AG08396 (cell line): ENCODE measurements around the gene GLI3.

ENCODE experiments used
- DNase-seq: peaks from one replicate; pipeline ENCODE4 v3.0.0; 2012; ENCODE audit warnings: low spot score, mixed read lengths

GLI3 gene

DNA sequence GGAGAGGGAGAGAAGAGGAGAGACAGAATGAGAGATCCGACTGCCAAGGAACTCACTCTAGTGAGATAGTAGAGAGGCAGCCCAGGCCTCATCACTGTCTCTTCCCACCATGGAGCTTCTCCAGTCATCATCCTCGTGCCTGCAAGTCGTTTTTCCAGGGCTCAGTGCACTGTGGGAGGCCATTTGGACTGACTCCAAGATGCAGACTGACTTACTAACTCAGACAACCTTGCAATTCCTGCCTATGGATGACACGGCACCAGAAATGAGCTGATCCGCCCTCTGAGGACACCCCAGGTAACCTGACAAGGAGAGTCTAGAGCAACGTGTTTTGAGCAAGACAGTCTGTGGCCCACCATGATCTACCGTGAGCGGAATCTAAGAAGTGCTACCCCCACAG lies 154.9 kb downstream of the GLI3 start:
- DNase-seq: no peak

DNA sequence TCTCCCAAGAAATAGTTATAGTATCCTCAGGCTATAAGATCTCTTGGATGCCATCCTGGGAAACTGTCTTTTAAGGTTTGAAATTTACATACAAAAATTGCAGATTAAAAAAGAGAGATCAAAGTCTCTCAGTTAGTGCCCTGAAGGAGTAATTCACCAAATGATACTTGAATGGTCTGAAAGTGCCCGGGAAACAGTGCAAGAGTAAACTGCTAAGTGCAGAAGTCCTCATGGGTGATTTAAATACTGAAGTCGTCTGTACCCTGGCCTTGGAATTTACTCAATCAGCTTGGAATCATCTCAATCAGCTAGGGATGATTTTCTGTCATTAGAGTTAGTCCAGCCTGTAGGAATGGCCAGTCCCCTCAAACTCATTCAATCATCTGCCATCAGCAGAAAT lies 155.3 kb downstream of the GLI3 start:
- no peak for DNase-seq

DNA sequence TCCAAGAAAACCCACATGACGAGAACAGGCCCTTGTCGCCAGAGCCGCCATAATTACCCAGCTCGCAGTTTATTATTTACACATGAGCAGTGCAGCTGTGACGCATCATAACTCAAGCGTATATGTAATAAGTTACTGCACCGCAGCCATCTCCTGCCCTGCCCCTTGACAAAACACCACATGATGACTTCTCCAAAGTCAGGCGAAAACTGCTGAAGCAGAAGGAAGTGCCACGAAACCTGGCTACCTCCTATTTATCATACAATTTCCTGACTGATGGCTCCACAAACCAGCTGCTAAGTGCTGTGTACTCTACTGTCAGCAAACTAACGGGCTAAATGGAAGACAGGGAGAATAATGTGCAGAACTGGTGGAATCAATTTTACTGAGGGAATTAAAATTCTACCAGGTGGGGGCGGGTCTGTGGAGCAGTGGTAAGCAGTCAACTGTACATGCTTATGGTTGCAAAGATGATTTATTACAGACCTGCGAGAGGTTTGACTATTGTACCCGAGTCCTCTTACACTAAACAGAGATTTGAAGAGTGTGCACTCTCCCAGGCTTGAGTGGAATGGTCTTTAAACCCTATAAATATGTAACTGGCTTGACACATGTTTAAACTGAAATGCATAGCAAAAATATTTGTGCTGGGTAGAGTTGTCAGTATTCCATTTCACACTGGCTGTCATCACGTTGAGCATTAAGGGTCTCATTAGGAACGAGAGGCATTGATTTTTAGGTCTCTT lies 156.0 kb downstream of the GLI3 start:
- DNase-seq: no peak

DNA sequence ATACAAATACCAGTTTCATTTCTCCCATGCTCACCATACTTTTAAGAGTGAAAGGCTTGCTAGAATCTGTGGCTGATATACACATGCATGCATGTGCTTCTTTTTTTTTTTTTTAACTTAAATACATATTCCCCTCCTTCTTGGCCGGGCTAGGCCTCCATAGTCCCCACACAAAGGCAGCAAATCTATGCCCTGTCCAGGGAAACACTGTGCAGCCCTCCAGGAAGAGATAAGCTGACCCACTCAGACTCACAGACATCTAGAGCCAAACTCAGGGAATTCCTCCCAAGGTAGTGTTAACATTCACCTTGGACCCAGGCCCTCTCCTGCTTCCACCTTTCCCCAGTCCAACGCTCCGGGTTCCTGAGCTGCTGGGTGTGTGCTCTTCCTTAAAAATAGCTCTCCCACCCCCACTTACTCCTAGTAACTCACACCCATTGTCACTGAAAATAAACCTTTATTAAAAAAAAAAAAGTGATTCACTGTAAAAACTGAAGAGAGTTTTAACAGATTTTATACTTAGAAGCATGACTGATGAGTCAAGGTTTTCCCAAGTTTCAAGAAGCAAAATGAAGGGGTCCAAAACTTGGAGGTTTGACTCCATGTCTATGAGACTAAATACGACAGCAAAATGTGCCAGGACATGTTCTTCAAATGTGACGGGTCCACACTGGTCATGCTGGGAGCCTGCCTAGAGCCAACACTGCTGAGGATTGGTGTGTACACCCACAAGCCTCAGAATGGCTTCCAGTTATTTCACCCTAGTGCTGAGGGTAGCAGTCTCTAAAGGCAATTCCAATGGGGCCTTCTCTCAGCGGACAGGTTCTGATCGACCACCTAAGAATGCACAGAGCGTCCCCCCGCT lies 159.5 kb downstream of the GLI3 start:
- no peak for DNase-seq

DNA sequence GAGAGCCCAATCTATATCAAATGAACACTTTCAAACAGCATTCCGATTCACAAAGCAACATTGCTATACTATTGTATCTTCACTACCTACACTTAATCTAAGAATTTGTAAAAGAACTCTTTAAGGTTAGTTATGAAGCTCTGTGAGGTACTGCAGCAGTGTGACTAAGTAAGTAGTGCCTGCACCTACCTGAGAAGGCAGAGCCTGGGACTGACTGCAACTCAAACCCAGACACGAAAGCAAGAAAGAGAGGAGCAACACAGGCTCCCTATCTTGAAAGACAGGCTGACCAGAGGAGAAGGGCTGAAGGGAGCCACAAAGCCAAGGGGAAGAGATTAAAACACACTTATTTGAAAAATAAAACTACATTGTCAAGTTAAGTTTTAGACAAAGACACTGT lies 160.1 kb downstream of the GLI3 start:
- DNase-seq: no peak

- no peak for DNase-seq
These were observed 161.6 kb downstream of the GLI3 start for GRCh38 chr7:42075418-42075817.

GRCh38 chr7:42074076-42074475 lies 162.9 kb downstream of the GLI3 start:
- DNase-seq: no peak

DNA sequence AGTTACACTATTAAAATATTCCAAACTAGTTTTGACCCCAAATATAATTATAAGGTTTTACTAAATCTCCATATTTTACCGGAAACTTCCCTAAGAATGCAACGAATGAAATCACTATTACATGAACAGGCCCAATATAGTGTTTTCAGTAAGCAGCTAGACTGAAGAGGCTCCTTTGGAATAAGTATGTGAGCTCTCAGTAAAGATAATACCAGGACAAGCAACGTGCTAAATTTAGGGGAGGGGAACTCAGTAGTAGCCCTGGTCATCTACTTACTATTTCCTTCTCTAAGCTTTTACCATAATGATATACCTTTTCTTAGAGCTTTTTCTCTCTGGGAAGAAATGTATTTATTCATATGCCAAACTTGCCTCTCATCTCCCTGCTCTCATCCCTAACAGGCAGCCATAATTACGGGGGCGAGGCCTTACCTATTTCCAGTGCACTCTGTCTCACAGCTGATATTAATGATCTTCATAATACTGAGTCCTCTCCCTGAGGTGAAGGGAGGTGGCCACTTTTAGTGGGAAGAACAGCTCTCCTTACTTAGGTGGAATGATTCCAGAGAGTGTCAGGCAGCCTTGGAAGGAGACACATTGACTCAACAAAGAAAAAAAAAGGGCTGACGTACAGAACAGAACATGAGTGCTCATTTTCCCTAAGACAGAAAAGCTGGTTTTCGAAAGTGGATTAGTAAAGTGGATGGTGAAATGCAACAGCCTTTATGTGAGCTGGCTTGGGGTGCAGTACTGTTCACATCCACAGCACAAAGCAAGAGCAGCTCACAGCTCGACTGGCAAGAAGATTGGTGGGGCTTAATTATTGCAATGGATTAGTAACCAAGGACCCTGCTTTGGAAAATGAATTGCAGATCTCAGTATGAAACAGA lies 165.4 kb downstream of the GLI3 start:
- DNase-seq: no peak

DNA sequence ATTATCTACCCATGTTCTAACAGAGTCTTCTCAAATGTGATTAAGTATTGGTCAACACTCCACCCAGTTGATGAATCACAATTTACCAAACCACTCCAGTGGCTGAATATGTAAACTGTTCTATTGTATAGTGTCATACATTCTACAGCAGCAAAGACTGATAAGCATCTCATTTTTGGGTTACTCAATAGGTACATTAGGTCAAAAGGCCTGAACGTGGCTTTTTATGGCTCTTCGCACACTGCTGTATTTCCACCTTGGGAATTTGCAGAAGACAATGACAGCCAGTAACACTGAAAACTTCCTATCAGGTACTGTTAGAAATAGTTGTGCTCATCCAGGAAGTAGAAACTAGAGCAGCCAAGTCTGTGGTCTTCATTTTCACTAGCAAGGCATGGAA lies 166.9 kb downstream of the GLI3 start:
- DNase-seq: no peak

- DNase-seq: no peak
These were observed 167.4 kb downstream of the GLI3 start for GRCh38 chr7:42069590-42069989.

- DNase-seq: no peak
These were observed 168.3 kb downstream of the GLI3 start for GRCh38 chr7:42068554-42069280.

GRCh38 chr7:42065942-42066341 lies 171.1 kb downstream of the GLI3 start:
- no peak for DNase-seq

DNA sequence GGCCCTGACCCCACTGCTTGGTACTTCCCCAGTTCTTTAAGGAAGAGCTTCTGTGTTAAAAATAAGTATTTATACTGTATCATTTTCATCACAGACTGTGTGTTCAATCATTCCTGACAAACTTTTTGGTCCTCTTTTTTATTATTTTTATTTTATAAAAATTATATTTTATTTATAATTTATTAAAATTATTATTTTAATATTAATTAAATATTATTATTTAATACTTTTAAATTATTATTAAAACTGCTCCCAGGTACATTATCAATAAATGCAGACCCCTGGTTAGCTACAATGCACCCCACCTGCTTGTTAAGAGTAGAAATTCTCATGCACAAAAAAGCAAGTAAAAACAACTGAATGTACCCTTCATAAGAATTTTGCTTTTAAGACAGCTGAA lies 172.0 kb downstream of the GLI3 start:
- no peak for DNase-seq

DNA sequence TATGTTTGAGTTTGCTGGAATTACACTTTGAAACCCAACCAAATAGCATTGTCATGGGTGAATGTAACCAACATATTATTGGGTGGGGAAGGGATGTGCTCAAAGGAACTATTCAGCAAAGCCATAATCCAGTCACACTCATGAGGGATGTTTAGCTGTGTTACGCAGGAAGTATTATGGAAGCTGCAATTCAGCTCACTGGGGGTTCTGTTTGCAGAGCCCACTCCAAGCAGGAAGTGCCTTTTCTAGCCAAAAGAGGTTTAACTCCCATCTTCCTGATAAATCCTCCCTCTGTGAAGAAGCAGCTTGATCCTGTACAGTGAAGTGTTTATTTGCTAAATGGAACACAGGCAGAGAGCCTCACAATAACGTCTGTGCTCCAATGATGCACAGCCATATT lies 172.5 kb downstream of the GLI3 start:
- no peak for DNase-seq

- DNase-seq: no peak
These were observed 177.7 kb downstream of the GLI3 start for GRCh38 chr7:42059275-42059674.

DNA sequence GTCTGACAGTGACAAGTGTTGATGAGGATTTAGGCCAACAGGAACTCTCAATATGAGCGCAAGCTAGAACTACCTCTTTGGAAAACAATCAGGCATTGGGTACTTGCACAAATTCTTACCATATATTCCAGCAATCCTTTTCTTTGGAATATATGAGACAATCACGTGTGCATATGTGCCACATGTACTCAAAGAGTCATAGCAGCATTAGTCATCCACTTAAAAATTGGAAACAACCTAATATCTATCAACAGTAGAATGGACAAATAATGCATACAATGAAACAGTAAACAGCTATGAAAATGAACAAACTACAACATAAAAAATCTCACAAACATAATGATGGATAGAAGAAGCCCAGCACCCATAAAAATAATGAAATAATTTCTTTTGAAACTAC lies 179.7 kb downstream of the GLI3 start:
- DNase-seq: no peak

GRCh38 chr7:42055171-42055570 lies 181.8 kb downstream of the GLI3 start:
- DNase-seq: no peak

GRCh38 chr7:42053834-42054233 lies 183.2 kb downstream of the GLI3 start:
- no peak for DNase-seq

- no peak for DNase-seq
These were observed 187.2 kb downstream of the GLI3 start for GRCh38 chr7:42049761-42050160.

DNA sequence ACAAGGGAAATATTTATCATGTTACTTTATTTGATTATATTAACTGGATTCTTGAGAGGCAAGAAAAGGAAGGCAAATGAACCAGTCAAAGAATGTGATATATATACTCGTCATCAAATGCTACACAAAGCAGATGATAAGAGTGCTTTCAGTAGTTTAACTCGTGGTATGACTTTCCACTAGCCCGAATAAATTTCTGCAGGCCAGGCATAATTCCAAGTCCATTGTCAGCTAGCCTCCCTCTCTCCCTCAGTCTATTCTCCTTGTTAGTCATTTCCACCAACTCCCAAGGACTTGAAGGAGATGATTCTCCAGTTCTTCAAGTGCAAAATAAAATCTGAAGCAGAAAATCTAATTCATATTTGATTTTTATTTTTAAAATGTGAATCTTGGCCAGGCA lies 190.5 kb downstream of the GLI3 start:
- no peak for DNase-seq

DNA sequence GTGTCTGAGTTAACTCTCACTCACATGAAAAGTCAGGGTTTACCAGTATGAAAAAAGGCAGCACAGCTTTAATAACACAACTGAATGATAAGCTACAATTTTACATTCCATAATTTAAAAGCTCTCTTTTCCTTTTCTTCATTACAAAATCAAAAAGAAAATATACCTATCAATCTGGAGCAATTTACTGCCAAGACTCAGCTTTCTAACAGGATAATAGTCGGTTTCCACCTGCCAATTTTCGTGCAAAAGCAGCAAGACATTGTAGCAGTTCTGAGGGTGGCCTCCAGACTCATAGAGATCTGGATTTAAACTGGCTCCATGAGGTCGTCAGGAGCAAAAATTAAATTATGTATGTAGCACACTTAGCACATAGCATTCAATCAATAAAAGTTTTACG lies 191.0 kb downstream of the GLI3 start:
- DNase-seq: no peak

GRCh38 chr7:42039921-42040320 lies 197.1 kb downstream of the GLI3 start:
- DNase-seq: no peak
